HG02798 (cell line): ENCODE data around the gene TAF5L.

Experiments used
- ATAC-seq: cut with Tn5 transposase; IDR thresholded peaks from one replicate; pipeline ENCODE4 v1.9.1; 2021; ENCODE audit warnings: mild to moderate bottlenecking; ENCODE audit not compliant: unreplicated experiment, poor library complexity

The TAF5L gene

DNA sequence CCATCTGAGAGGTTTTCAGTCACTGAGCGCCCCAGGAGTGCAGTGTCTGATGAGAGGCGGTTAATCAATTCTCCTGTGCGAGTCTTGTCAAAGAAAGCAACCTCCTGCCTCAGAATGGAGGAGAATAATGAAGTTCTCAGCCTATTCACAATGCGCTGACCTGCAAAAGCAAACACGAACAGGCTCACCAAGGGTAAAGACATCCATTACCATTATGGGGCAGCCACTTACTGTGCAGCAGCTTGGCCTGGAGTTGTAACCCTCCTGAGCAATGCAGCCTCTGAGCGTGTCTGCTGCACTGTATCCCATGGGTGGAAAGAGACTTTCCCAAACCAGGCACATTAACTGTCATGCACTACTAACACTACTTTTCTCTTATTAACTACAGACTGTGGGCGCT is 78.4 kb downstream of the TAF5L start:
- ATAC-seq = no peak

DNA sequence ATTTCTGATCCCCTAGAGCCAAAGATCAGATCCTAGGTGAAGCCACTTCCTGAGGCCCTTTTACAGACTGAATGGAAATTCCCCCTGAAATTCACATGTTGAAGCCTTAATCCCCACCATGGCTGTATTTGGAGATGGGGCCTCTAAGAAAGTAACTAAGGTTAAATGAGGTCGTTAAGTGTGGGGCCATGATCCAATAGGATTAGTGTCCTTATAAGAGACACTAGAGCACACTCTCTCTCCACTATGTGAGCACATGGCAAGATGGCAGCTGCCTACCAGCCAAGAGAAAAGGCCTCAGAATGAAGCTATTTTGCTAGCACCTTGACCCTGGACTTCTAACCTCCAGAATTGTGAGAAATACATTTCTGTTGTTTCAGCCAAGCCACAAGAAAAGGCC is 81.3 kb downstream of the TAF5L start:
- ATAC-seq = no peak
